H1 (cell line): ENCODE data around the gene PRPF39. TPM values are rescaled to one million over a fixed set of nuclear protein-coding genes. Genes with fewer than 3 reads are reported as not detected.

Experiments
- CHD1 ChIP-seq: IDR thresholded peaks from 2 replicates; pipeline ENCODE4 v1.6.1; 2012; ENCODE audit warnings: low read depth, low read length, improper control_type of control experiment
- POLR2A ChIP-seq, 2 experiments: IDR thresholded peaks; 1 replicate in 1 of 2; 2 replicates in 1 of 2; pipeline ENCODE4 v1.6.1; 2011; ENCODE audit warnings: low read depth in 2 of 2, low read length in 2 of 2, mild to moderate bottlenecking in 2 of 2; ENCODE audit errors: control extremely low read depth in 1 of 2
- SUZ12 ChIP-seq: fragments of 200-600 bp; sonication (generic); IDR thresholded peaks from 2 replicates; pipeline ENCODE4 v1.6.1; 2012; ENCODE audit warnings: mild to moderate bottlenecking, inconsistent platforms, low read length, moderate library complexity, mixed read lengths
- TCF12 ChIP-seq: IDR thresholded peaks from 2 replicates; pipeline ENCODE4 v1.6.1; 2011; ENCODE audit warnings: low read depth, mild to moderate bottlenecking, low read length
- polyA plus RNA-seq, 7 experiments: library from polyadenylated mRNA; depleted of rRNA in 3 of 7; stranded (reverse) in 5 of 7; unstranded in 2 of 7; fragments of >200 nt in 5 of 7; fragments of 200-250 nt in 2 of 7; gene quantifications; 1 replicate in 5 of 7; 2 replicates in 1 of 7; 4 replicates in 1 of 7; pipeline versions ENCODE4 v1.2.1 to v1.2.3, GENCODE V29; 2011 to 2013; ENCODE audit warnings: missing spikeins in 2 of 7, mixed read lengths in 2 of 7
- total RNA-seq: library from RNA; stranded (reverse); fragmentation: NEBNext Ultra II Directional; extraction: Animal tissue kit (Norgen Biotek cat#: 25700); gene quantifications from 2 replicates; pipeline ENCODE4 v1.2.1, GENCODE V29; 2021

Gene PRPF39
- total and polyA plus RNA-seq, 2 of the 8 experiments (the other 6 are each of a cell fraction or from before 2014, with no cell fraction given), result 22.4 to 43.3 TPM

GRCh38 chr14:45103806-45104205 lies 19.9 kb downstream of the PRPF39 start (continued):
- TF ChIP-seq CHD1 (no peak), TCF12 (no peak), SUZ12 (no peak), POLR2A (IDR thresholded peaks at IDR 0.05; ENCODE audit: control extremely low read depth in 1 of 2, low read depth in 2 of 2, low read length in 2 of 2) (no peak)
